GM18951 (cell line): ENCODE data around the gene ANGPTL4.
"Not testable (repeated sequence)": the region's sequence is repeated elsewhere in the genome, so short reads cannot be mapped to it uniquely, and the experiment has no call there.

Source experiments
- POLR2A ChIP-seq: IDR thresholded peaks from 4 replicates; pipeline ENCODE4 v1.6.1; 2011; ENCODE audit warnings: mild to moderate bottlenecking; ENCODE audit not compliant: insufficient read length, insufficient read depth; ENCODE audit errors: extremely low read depth
- in situ Hi-C: fragments of 300-500 bp; cut with MboI; formaldehyde crosslinking; loops from one replicate; pipeline ENCODE4 v1.12.0; 2022; ENCODE audit warnings: low sequenced_read_pairs, mixed read lengths, inconsistent platforms; ENCODE audit not compliant: unreplicated experiment

ANGPTL4 gene

DNA sequence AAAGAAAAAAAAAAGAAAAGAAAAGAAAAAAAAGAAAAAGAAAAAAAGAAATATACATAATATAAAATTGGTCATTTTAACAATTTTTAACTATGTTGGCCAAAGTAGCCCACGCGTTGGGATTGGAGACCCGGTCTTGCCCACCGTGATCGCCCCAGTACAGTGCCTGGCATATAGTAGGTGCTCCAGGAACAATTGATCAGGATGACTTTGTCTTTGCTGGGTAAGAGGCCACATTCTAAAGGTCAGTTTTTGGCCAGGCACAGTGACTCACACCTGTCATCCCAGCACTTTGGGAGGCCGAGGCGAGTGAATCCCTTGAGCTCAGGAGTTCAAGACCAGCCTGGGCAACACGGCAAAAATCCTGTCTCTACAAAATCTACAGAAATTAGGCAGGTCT lies 3.8 kb upstream of the ANGPTL4 start:
- TF ChIP-seq POLR2A = no peak
- in situ Hi-C loops = no loop called here

DNA sequence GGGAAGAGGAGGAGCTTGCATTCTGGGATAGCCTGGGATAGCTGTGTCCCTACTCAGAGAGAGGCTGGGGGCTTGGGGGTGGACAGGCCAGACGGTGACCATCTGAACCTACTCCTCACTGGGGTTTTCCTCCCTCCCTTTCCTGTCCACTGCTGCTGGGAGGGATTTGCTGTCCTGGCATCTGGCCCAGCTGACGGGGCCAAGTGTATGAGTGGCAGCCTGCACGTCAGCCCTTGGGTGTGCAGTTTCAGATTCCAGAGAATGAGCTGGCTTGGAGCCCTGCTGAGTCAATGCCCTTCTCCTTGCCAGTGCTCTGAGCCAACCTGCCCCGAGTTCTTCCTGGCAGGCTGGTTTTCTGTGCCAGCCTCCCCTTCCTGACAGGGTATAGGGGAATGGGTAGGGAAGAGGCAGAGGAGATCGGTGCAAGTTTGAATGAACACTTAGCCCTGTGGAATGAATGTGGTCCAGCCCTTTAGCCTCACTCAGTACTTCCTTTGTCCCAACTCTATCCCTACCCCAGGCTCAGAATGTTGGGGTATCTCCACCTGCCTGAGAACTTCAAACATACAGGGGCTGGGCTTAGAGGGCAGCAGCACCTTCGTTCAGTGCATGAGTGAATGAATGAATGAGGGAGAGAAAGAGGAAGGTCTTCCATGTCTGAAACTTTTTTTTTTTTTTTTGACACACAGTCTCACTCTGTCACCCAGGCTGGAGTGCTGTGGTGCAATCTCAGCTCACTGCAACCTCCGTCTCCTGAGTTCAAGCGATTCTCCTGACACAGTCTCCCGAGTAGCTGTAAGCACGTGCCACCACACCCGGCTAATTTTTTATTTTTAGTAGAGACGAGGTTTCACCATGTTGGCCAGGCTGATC lies 1.8 kb upstream of the ANGPTL4 start:
- TF ChIP-seq POLR2A = no peak
- in situ Hi-C loops = no loop called here

- in situ Hi-C loops = no loop called here
- TF ChIP-seq POLR2A = no peak
These were observed 2.2 kb downstream of the ANGPTL4 start for GRCh38 chr19:8366121-8366581.

- TF ChIP-seq POLR2A = no peak
- in situ Hi-C loops = no loop called here
These were observed 3.0 kb downstream of the ANGPTL4 start for GRCh38 chr19:8366961-8367326.

GRCh38 chr19:8367327-8368001 lies 3.5 kb downstream of the ANGPTL4 start:
- in situ Hi-C loops = no loop called here
- no peak for TF ChIP-seq POLR2A

- in situ Hi-C loops = no loop called here
- no peak for TF ChIP-seq POLR2A
These were observed 6.4 kb downstream of the ANGPTL4 start for GRCh38 chr19:8370176-8371010.

GRCh38 chr19:8371011-8371804 lies 7.3 kb downstream of the ANGPTL4 start:
- in situ Hi-C loops = no loop called here
- TF ChIP-seq POLR2A = no peak

DNA sequence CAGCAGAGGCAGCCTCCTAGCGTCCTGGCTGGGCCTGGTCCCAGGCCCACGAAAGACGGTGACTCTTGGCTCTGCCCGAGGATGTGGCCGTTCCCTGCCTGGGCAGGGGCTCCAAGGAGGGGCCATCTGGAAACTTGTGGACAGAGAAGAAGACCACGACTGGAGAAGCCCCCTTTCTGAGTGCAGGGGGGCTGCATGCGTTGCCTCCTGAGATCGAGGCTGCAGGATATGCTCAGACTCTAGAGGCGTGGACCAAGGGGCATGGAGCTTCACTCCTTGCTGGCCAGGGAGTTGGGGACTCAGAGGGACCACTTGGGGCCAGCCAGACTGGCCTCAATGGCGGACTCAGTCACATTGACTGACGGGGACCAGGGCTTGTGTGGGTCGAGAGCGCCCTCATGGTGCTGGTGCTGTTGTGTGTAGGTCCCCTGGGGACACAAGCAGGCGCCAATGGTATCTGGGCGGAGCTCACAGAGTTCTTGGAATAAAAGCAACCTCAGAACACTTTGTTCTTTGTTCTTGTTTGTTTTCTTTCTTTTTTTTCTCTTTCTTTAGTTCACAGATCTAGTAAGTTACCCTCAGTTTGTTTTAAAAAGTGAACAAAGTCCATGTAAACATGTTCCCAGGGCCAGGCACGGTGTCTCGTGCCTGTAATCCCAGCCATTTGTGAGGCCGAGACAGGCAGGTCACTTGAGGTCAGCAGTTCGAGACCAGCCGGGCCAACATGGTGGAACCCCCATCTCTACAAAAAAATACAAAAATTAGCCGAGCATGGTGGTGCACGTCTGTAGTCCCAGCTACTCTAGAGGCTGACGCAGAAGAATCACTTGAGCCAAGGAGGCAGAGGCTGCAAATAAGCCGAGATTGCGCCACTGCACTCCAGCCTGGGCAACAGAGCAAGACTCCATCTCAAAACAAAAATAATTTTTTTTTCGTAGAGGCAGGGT lies 10.2 kb downstream of the ANGPTL4 start:
- in situ Hi-C loops = no loop called here
- TF ChIP-seq POLR2A = no peak

GRCh38 chr19:8375766-8376165 lies 11.8 kb downstream of the ANGPTL4 start:
- in situ Hi-C loops = not testable (repeated sequence)

DNA sequence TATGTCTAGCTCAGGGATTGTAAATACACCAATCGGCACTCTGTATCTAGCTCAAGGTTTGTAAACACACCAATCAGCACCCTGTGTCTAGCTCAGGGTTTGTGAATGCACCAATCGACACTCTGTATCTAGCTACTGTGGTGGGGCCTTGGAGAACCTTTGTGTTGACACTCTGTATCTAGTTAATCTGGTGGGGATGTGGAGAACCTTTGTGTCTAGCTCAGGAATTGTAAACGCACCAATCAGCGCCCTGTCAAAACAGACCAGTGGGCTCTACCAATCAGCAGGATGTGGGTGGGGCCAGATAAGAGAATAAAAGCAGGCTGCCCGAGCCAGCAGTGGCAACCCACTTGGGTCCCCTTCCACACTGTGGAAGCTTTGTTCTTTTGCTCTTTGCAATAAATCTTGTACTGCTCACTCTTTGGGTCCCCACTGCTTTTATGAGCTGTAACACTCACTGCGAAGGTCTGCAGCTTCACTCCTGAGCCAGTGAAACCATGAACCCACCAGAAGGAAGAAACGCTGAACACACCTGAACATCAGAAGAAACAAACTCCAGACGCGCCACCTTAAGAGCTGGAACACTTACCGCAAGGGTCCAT lies 12.5 kb downstream of the ANGPTL4 start:
- in situ Hi-C loops = not testable (repeated sequence)

DNA sequence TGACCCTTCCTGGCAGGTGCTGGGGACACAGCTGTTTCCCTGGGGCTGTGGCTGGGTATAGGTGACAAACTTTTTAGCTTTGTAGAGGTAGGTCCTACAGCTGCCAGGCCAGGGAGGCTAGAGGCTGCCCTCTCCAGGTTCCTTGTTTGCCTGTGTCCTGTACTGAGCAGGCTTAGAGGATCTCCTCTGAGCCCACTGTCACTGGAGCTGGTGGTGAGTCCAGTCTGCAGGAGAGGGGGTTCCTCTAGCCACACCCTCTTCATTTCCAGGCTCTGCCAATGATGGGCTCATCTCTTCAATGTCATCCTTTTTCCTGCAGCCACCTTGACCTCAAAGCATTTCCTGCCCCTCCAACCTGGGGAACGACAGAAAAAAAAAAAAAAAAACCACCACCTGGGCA lies 13.6 kb downstream of the ANGPTL4 start:
- in situ Hi-C loops = no loop called here

GRCh38 chr19:8379156-8379891 lies 15.4 kb downstream of the ANGPTL4 start:
- in situ Hi-C loops = not testable (repeated sequence)

More for the DNA sequence above, 13.6 kb downstream of the ANGPTL4 start:
- no peak for TF ChIP-seq POLR2A

DNA sequence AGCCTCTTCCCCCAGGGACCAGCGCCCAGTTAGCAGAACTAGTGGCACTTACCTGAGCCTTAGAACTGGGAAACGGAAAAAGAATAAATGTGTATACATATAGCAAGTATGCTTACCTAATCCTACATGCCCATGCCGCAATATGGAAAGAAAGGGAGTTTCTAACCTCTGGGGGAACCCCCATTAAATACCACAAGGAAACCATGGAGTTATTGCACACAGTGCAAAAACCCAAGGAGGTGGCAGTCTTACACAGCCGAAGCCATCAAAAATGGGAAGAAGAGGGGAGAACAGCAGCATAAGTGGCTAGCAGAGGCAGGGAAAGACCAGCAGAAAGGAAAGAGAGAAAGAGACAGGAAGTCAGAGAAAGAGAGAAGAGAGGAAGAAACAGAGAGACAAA lies 20.6 kb downstream of the ANGPTL4 start:
- in situ Hi-C loops = not testable (repeated sequence)

GRCh38 chr19:8385103-8385502 lies 21.1 kb downstream of the ANGPTL4 start:
- in situ Hi-C loops = not testable (repeated sequence)

DNA sequence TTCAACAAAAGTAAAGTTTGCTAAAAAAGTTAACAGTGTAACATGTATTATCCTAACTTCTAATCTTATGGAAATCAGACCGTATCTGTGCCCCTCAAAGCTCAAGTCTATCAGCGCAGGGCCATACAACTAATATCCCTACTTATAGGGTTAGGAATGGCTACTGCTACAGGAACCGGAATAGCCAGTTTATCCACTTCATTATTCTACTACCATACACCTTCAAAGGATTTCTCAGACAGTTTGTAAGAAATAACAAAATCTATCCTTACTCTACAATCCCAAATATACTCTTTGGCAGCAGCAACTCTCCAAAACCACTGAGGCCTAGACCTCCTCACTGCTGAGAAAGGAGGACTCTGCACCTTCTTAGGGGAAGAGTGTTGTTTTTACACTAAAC lies 21.6 kb downstream of the ANGPTL4 start:
- in situ Hi-C loops = not testable (repeated sequence)

GRCh38 chr19:8386419-8386818 lies 22.5 kb downstream of the ANGPTL4 start:
- in situ Hi-C loops = not testable (repeated sequence)
